Cerebellar nuclear complex (tissue), 1 donor: ENCODE measurements around the gene EPN3.

Source experiments
- DNase-seq, 2 experiments: peaks; one replicate each; lab custom pipeline; 2025; lab: John Stamatoyannopoulos, UW

The EPN3 gene

DNA sequence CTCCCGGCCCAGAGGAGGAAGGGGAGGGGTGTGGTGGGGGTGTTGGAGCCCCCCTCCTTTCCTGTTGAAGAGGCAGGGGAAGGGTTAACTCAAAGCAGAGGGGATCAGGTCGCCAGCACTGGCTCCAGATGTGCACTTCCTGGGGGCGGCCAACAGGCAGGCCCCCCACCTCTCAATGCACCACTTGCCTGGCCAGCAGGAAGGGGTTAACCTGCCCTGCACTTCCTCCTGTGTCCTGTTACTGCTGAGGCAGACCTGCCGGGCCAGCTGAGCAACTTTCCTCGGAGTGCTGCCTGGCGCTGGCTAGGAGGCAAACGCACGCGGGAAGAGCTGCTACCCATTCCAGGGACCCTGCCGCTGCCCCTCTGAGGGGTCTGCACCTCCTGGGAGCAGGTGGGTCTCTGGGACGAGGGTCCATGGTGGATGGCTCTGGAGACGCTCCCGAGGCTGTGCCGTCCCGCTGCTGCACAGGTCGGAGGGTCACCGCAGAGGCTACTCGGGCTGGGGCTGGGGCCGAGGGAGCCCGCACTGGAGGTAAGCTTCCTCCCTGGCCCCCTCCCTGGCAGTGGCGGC is at the start of gene EPN3:
EPN3 (plus strand) TSS at position 284 of the 573 bp plus-strand sequence. CDS start 3,822 bp downstream, outside the sequence.
- DNase-seq, result no peak

DNA sequence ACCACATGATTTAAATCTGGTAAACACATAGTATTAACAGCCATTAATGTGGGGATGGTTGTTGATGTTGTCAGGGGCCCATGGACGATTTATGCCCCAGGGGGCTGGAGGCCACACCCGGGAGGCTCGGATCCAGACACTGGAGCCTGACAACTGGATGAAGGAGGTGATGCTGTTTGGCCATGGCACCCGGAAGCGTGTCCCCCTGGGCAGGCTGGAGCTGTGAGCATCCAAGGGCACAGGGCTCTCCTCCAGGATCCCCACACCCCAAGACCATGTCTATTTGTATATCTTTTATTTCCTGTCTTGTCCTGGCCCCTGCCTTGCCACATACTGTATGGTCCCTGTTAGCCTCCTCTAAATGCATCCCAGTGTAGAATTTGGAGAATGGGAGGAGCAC is 49.3 kb upstream of the EPN3 start:
- no peak for DNase-seq

DNA sequence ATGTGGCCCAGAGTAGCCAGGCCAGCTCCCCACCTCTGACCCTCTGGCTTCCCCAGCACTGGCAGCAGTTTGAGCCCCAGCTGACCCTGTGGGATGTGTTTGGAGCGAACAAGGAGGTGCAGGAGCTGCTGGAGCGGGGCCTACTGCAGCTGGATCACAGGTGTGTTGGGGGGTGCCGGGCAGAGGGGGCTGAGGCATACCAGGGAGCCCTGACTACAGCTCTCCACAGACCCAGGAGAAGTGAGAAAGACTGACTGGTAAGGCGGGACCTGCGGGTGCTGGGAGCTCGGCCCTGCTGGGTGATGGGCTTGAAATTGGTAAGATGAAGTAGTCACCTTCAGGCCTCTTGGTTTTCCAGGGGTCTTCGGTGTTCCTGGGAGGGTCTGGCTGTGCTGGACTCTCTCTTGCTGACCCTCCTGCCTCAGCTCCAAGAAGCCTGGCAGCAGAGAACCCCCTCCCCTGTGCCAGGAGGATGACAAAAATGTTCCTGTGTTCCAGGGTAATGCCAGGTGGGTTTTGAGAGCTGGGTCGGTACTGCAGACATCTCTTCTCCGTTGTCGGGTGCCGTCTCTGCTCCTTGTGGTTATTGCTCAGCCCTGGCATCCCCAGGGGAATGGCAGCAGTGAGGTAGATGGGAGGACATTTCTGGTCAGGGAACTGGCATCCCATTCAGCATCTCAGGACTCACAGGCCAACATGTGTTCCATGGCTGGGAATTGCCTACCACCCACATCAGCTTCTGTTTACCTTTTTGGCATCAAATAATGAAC is 48.0 kb upstream of the EPN3 start:
- DNase-seq, result no peak

DNA sequence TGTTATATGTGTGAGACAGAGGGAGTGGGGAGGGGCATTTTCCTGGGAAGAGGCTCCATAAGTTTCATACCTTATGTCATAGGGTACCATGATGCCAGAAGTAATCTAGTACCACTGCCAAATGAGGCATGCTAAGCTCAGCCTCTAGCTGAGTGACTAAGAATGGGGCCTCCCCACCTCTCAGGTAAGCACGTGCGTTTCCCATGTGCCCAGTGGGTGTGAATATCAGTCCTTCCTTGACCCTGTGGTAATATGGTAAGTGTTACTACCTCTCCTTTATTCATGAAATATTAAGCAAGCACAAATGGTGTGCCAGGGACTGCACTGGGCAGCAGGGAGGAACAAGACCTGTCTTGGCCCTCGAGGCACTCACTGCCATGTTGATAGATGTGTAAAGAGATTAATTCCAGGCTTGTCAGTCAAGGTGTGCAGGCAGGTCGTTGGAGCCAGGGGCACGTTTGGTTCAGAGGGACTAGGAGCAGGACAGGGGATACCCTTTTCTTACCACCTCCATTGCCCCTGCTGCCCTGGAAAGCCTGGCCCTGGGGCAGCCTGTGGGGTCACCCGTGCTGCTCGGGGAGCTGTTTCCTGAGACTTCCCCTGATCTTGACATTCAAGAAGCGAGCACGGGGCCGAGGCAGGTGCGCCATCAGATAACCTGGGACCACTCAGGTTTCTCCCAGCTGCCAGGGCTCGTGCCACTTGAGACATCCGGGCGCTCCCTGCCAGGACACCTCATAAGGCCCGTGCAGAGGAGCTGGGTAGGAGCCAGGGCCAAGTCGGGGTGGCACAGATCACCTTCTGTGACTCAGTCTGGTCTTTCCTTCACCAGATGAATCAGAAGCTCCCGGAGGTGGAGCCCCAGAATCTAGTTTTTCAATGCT is 45.1 kb upstream of the EPN3 start:
- DNase-seq, result no peak

DNA sequence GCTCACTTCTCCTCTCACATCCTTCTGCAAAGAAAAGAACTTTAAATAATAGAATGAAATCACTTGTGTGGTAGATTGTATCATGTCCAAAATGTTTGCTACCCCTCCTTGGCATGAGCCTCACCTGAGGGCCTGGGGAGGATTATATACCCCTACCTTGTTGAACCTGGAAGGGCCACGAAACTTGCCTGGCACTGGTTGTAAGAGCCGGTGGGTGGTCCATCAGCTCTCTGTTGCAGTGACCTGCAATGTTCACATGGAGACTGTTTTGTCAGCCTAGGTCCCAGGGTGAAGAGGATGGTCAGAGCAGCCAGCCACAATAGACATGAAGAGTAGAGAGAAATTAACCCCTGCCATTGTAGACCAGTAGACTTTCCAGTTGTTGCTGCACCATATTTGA is 43.7 kb upstream of the EPN3 start:
- no peak for DNase-seq

DNA sequence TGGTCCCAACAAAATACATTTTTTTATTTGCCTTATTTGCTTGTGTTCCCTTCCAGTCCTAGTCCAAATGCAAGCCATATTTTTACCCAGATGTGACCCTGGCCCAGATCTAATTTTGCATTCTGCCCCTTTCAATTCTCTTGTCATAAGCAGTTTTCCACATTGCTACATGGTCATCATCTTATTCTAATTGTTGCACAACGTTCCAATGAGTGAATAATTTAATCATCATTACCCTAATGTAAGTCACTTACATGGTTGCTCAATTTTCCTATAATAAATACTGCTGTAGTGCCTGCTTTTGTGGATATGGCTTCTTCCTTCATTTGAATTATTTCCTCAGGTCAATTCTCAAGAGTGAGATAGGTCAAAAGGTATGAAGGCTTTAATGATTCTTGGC is 41.0 kb upstream of the EPN3 start:
- no peak for DNase-seq

DNA sequence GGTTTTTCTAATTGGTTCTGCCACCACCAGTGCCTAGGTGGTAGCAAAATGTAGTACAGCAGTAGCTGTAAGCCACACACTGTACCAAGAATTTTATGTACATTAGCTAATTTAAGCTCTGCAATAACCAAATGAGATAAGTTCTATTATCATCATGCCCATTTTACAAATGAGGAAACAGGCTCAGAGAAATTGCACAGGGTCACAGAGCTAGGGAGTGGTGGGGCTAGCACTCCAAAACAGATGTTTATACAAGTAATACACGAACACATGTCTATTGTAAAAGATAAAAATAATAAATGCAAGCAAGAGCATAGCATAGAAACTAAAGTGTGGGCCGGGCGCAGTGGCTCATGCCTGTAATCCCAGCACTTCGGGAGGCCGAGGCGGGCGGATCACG is 40.3 kb upstream of the EPN3 start:
- no peak for DNase-seq

DNA sequence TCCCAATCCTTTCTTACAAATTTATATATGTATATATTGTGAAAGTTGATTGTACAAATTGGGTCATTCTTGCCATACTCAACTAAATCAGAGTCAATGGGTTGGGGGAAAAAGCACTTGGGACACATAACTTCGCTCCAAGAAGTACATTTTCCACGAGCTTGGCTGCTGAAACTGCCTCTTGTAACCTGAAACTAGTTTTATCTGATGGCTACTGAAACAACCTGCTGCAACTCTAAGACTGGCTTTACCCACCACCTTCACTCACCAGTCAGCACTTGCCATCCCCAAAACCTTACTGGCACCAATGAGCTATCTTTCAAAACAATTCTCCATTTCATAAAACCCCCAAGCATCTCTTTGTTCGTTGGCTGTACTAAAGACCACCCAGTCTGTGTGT is 38.8 kb upstream of the EPN3 start:
- no peak for DNase-seq

DNA sequence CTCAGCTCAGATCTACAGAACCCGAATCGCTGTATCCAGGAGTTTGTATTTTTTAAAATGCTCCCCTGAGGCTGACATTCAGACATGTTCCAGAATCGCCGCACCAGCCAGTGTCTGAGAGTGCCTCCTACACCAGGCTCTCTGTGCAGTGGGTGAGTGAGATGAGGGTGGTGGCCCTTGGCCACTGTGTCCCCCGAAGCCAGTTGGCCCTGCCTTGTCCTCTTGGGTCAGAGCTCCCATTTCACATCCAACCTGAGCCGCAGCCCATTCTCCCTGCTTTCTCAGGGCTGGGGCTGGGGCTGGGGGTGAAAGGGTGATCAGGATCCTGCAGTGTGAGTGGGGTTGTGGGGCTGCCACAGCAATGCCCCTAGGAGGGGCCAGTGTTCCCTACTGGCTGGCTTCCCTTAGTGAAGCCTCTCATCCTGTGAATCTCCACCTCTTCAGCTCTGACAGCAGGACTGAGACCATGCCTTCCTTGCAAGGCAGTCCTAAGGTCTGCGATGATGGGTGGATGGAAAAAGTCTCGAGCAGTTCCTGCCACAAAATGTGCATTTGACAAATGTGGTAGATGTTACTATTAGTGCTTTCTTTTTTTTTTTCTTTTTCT is 37.2 kb upstream of the EPN3 start:
- no peak for DNase-seq

DNA sequence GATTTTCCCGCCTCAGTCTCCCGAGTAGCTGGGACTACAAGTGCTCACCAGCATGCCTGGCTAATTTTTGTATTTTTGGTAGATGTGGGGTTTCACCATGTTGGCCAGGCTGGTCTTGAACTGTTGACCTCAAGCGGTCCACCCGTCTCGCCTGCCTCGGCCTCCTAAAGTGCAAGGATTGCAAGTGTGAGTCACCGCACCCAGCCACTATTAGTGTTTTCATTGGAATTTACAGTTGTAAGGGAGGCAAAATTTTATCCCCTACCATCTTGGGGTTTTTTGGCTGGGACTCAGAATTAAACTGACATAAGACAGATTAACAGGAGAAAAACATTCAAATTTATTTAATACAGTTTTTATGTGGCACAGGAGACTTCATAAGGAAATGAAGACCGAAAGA is 36.6 kb upstream of the EPN3 start:
- no peak for DNase-seq

DNA sequence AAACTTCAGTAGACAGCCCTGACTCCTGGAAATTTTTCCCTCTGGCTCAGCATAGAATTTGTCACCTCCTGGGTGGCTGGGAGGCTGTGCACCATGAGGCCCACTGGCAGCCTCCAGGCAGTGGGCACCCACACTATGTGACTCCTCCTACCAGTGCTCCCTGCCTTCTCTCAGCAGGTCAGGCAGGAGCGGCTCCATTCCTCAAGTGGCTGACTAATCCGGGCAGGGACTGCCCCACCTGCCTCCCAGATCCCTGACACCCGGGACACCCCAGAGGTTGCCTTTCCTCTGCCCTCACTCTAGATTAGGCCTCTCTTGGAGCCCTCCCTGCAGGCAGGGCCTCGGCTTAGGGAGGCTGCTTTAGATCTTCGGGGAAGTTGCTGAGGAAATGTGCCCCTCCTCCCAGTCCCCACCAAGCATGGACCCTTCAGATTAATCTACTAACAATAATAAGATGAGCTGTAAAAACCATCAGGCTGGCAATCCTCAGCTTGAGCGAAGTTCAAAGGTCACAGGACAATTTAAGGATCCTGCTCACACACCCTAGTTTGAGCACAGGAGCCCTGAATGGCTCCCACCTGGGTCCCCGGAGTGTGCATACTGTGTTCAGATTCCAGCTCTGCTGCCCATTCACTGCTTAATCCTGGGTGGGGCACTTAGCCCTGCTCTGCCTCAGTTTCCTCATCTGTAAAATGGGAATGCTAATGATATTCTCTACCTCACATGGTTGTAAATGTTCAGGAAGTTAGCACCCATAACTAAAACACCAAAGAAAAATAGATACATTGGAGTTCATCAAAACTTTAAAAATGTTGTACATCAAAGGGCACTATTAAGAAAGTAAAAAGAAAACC is 34.3 kb upstream of the EPN3 start:
- DNase-seq, result no peak

DNA sequence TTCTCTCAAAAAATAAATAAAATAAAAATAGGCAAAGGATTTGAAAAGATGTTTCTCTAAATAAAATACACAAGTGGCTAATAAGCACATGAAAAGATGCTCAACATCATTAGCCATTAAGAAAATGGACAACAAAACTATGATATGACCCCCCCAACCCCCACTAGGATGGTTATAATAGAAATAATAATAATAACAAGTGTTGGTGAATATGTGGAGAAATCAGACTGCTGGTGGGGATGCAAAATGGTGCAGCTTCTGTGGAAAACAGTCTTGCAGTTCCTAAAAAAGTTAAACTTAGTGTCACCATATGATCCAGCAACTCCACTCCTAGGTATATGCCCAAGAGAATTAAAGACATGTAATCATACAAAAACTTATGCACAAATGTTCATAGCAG is 33.3 kb upstream of the EPN3 start:
- no peak for DNase-seq

DNA sequence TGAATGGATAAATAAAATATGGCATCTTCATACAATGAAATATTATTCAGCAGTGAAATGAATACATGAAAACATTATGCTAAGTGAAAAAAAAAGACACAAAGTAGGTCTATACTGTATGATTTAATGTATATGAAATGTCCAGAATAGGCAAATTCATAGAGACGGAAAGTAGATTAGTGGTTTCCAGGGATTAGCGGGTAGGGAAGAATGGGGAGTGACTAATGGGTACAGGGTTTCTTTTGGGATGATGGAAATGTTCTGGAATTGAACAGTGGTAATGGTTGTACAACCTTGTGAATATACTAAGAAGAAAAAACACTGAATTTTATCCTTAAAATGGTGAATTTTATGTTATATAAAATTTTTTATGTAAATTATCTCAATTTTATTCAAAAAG is 32.8 kb upstream of the EPN3 start:
- DNase-seq, result no peak

DNA sequence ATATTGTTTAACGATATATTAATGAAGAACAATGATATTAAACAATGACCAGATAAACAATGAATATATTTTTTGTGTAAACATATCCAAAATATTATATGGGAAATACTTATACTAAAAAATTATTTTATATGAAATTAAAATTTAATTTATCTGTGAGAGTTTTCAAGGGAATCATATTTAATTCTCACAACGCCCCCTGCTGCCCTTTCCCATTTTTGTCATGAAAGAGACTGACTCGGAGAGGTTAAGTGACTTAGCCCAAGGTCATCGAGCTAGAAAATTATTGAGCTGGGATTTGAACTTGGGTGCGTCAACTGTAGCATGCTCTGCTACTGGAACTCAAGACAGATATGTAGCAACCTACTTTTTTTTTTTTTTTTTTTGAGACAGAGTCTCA is 31.5 kb upstream of the EPN3 start:
- DNase-seq, result no peak

DNA sequence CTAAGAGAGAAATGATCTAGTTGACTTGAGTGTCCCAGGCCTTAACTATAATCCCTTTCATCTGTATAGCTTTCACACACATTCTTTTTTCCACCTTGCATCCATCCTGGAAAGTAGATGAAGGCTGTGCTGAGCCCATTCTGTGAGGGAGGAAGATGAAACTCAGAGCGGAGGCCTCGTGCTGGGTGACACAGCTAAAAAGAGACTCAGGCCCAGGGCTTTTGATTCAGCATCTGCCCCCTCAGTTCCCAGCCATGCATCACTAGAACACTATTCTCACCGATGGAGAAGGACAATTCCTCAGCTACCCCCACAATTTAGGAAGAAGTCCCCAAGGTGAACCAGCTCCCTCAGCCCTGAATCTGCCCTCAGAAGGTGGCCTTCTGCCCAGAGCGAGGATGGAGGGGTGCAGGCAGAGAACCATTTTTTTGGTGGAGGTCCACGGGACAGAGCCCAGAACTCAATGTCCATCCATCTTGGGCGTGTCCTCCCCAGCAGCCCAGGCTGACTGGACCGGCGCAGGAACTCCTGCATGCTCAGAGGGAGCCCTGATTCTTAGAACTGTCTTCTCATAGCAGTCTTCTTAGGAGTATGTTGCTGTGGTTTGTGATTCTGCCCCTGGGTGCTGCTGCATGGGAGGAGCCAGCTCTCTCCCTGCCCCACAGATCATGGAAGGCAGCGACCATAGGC is 30.1 kb upstream of the EPN3 start:
- DNase-seq, result no peak

DNA sequence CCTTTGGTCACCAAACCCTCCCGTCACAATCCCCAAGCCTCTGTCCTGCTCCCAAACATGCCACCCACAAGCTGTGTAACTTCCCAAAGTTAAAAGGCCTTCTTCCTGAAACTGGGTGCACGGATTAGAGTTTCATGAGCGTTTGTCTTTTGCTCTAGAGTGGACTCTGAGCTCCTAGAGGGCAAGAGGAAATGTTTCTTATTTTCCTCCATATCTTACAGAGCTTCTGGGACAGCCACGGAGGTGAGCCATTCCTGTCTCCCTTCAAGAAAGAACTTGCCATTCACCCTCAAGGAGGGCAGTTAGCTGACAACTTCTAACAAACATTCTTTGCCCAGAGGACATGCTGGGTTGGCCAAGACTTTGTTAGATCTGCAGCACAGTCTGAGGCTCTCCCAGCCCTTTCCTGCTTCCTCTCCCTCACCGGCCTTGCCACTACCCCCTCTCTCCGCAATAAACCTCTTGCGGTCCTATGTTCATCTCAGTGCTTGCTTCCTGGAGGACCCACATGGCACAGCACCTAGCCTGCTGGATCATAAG is 26.9 kb upstream of the EPN3 start:
- DNase-seq, result no peak

DNA sequence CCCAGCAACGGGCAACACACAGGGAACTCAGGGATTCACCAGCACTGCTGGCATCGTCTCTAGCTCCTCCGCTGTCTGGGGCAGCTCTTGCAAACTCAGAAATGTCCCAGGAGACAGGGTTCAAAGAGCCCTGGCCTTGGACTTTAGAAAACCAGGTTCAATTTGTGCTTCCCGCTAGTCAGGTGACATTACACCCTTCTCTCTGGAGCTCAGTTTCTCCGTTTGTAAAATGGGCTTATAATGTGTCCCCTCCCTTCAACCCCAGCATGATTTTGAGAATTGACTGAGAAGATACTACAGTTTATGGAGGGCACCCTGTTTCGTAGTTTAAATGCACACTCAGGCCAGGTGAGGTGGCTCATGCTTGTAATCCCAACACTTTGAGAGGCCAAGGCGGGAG is 26.2 kb upstream of the EPN3 start:
- DNase-seq, result no peak

DNA sequence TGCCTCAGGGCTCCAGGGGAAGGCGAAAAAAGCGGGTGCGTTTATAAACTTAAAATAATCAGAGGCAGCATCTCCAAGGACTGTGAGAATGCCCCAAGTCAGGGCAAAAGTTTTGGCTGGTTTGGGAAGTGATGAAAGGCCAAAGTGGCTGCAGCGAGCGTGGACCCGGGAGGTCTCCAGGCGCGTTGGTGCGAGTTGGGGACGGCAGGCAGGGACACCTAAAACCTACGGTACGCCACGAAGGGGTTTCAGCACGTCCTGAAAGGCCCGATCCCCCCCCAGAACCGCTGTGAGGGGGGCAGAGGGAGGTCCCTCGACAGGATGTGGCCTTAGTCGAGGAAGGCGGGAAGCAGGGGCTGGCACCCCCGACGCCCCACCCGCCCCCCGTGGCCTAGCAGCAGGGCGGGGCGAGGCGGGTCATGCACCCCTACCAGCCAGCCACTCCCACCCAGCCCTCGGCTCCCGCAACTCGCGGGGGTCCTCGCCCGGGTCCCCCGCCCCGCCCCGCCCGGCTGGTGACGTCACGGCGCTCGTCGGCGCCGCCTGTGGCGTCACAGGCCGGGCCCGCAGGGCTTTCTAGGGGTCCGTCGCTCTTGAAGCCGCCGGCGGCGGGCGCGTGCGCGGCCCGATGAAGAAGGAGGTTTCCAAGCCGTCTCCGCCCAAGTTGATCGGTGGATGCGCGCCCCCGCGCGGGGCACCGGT is 24.5 kb upstream of the EPN3 start, which contains the start of gene MYCBPAP:
MYCBPAP (plus strand) TSS at position 569 of the 702 bp plus-strand sequence. CDS start 236 bp downstream, outside the sequence.
- no peak for DNase-seq

DNA sequence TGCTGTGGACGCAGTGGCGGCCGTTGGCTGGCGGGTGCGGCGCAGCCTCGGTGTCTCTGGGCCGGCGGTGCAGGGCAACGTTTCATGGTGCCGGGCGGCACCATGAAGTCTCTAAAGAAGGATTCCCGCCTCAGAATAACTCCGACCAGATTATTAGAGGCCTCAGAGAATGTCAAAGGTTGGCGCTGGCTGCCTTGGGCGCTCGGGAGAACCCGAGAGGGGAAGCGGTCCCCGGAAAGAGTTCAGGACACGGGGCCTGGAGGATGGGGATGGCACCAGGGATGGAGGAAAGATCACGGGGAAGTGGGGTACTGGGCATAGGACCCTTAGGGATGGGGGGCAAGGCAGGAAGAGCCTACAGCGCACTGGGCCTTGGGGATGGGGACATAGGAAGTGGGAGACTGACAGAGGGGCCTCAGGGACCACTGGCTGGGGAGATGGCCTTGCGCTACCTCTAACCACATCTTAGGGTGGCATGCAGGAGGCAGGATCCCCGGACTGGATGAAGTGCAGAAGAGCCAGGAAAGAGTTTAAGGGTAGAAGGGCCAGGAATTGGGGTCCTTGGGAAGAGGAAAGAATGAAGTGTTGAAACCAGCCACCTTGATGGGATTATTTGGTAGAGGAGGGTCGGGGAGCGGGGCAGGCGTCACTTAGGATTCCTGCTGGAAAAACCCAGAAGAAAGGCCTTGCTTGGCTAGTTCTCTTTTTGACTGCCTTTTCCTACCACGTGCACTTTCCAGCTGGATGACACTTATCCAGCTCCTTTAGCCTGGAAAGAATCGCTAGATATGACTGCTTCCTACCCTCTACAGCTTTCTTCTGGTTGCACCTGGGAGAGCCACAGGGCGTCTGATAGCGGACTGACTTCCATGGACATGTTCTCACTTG is 23.7 kb upstream of the EPN3 start:
- no peak for DNase-seq
